ENCODE results near the gene VWC2L. TPM values are rescaled to one million over a fixed set of nuclear protein-coding genes. Genes with fewer than 3 reads are reported as not detected.

Gene VWC2L
- total and polyA plus RNA-seq, 2 donors (not counting 1 experiment from before 2014, with no cell fraction given), result not detected

DNA sequence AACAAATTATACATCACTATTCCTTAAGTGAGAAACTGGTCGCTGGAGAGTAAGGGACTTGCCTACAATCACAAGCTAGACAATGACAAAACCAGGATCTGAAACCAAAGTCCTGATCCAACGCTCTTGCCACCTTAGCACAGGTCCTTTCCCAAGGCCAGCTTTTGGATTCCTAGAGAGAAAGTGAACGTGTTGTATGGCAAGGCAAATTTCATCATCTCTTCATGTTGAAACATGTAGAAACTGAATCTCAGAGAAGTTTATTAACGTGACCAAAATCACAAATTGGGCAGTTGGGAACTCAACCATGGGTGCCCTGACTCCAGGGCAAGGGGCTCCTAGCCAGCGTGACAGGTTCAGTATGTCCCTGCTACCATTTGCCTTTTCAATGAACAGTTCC, 118.2 kb downstream of the VWC2L start:
- TF ChIP-seq, protein P1, sequence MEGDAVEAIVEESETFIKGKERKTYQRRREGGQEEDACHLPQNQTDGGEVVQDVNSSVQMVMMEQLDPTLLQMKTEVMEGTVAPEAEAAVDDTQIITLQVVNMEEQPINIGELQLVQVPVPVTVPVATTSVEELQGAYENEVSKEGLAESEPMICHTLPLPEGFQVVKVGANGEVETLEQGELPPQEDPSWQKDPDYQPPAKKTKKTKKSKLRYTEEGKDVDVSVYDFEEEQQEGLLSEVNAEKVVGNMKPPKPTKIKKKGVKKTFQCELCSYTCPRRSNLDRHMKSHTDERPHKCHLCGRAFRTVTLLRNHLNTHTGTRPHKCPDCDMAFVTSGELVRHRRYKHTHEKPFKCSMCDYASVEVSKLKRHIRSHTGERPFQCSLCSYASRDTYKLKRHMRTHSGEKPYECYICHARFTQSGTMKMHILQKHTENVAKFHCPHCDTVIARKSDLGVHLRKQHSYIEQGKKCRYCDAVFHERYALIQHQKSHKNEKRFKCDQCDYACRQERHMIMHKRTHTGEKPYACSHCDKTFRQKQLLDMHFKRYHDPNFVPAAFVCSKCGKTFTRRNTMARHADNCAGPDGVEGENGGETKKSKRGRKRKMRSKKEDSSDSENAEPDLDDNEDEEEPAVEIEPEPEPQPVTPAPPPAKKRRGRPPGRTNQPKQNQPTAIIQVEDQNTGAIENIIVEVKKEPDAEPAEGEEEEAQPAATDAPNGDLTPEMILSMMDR (IDR thresholded peaks at IDR 0.05), result no peak
- TF ChIP-seq EZH2 (IDR thresholded peaks at IDR 0.05; ENCODE audit: borderline replicate concordance, insufficient read depth, low read depth, low read length, poor library complexity, severe bottlenecking), result no peak
- Histone ChIP-seq H2AFZ (ENCODE audit: insufficient read depth, low read depth, low read length, poor library complexity, severe bottlenecking) (no peak overlapping the region), H3K79me2 (ENCODE audit: control insufficient read depth, insufficient read depth, low read length) (no peaks in the 10 kb centered on the region), H3K4me2 (replicated peaks; ENCODE audit: low read depth, low read length, poor library complexity, severe bottlenecking) (no peak overlapping the region), H3K27ac (ENCODE audit: low read length in 2 of 2) (no peak overlapping the region), H3K9ac (ENCODE audit: low read length) (no peak overlapping the region), H3K9me3 (ENCODE audit: control extremely low read depth in 1 of 3, control insufficient read depth in 2 of 3, insufficient read depth in 1 of 3, low read length in 2 of 3) (no peaks in the 10 kb centered on the region), H3K27me3 (replicated peaks in 1 of 4; ENCODE audit: control extremely low read depth in 1 of 4, control insufficient read depth in 3 of 4, insufficient read depth in 4 of 4, low read length in 3 of 4) (no peaks in the 10 kb centered on the region), H3K4me1 (ENCODE audit: control insufficient read depth in 2 of 2, insufficient read depth in 2 of 2, low read length in 2 of 2) (no peaks in the 10 kb centered on the region), H3K4me3 (ENCODE audit: control extremely low read depth in 1 of 5, extremely low read depth in 1 of 5, insufficient read depth in 1 of 5, low read depth in 2 of 5, low read length in 4 of 5) (no peak overlapping the region), H4K20me1 (ENCODE audit: control insufficient read depth, insufficient read depth, low read length, poor library complexity, severe bottlenecking) (no peaks in the 10 kb centered on the region), H3K36me3 (replicated peaks in 1 of 2; ENCODE audit: control extremely low read depth in 1 of 2, control insufficient read depth in 1 of 2, extremely low read depth in 1 of 2, insufficient read depth in 2 of 2, low read length in 1 of 2) (no peaks in the 10 kb centered on the region)
- no peak overlapping the region for H3K4me3 Mint-ChIP-seq
- ChIA-PET POLR2A (no interaction called here), CTCF (no interaction called here)
- H3K27ac Mint-ChIP-seq, result no peak overlapping the region
- DNase-seq (no peak), ATAC-seq (ENCODE audit: low read depth) (no peak)
- H3K9me3 Mint-ChIP-seq (ENCODE audit: insufficient read depth), result no peaks in the 10 kb centered on the region
- 80% methylated on average over 5 of the region's 5 CpGs for WGBS (ENCODE audit: insufficient coverage)
- no peaks in the 10 kb centered on the region for H3K27me3 Mint-ChIP-seq
- no peaks in the 10 kb centered on the region for H3K4me1 Mint-ChIP-seq
- intact Hi-C loops (cut with micrococcal nuclease), result no loop called here

DNA sequence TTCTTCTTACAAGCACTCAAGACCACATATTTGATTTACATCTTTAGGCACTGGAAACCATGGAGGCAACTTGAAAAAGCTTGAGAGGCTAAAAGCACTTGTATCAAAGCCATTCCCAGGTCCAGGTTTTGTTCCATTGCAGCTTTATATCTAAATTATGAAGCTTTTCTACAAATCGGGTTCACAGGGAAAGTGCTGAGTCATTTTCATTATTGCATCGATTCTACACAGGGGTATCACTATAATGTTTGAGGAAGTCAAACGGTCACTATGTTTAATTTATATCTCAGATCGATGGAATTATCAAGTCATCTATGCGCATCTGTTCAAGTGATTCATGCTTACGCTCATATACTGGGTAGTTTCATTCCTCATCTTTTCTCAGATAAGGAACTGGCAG, 118.7 kb downstream of the VWC2L start:
- ATAC-seq (ENCODE audit: low read depth) (no peak), DNase-seq (no peak)
- Histone ChIP-seq H3K27me3 (replicated peaks in 1 of 4; ENCODE audit: control extremely low read depth in 1 of 4, control insufficient read depth in 3 of 4, insufficient read depth in 4 of 4, low read length in 3 of 4) (no peaks in the 10 kb centered on the region), H3K4me2 (replicated peaks; ENCODE audit: low read depth, low read length, poor library complexity, severe bottlenecking) (no peak overlapping the region), H3K9me3 (ENCODE audit: control extremely low read depth in 1 of 3, control insufficient read depth in 2 of 3, insufficient read depth in 1 of 3, low read length in 2 of 3) (no peaks in the 10 kb centered on the region), H3K36me3 (replicated peaks in 1 of 2; ENCODE audit: control extremely low read depth in 1 of 2, control insufficient read depth in 1 of 2, extremely low read depth in 1 of 2, insufficient read depth in 2 of 2, low read length in 1 of 2) (no peaks in the 10 kb centered on the region), H4K20me1 (ENCODE audit: control insufficient read depth, insufficient read depth, low read length, poor library complexity, severe bottlenecking) (no peaks in the 10 kb centered on the region), H3K4me3 (ENCODE audit: control extremely low read depth in 1 of 5, extremely low read depth in 1 of 5, insufficient read depth in 1 of 5, low read depth in 2 of 5, low read length in 4 of 5) (no peak overlapping the region), H3K4me1 (ENCODE audit: control insufficient read depth in 2 of 2, insufficient read depth in 2 of 2, low read length in 2 of 2) (no peaks in the 10 kb centered on the region), H2AFZ (ENCODE audit: insufficient read depth, low read depth, low read length, poor library complexity, severe bottlenecking) (no peak overlapping the region), H3K9ac (ENCODE audit: low read length) (no peak overlapping the region), H3K79me2 (ENCODE audit: control insufficient read depth, insufficient read depth, low read length) (no peaks in the 10 kb centered on the region), H3K27ac (ENCODE audit: low read length in 2 of 2) (no peak overlapping the region)
- intact Hi-C loops (cut with micrococcal nuclease), result no loop called here
- ChIA-PET CTCF (no interaction called here), POLR2A (no interaction called here)
- Mint-ChIP-seq H3K4me3 (no peak overlapping the region), H3K4me1 (no peaks in the 10 kb centered on the region), H3K9me3 (ENCODE audit: insufficient read depth) (no peaks in the 10 kb centered on the region), H3K27ac (no peak overlapping the region), H3K27me3 (no peaks in the 10 kb centered on the region)
- TF ChIP-seq, protein P1 (IDR thresholded peaks at IDR 0.05), result no peak
- TF ChIP-seq EZH2 (IDR thresholded peaks at IDR 0.05; ENCODE audit: borderline replicate concordance, insufficient read depth, low read depth, low read length, poor library complexity, severe bottlenecking), result no peak
- no CpG with 5 or more reads among the region's 6 CpGs for WGBS (ENCODE audit: insufficient coverage)

Data from B cell (primary cell).